Mesothelial cell of epicardium (in vitro differentiated cells): ENCODE measurements around the gene APBA1. TPM values are rescaled to one million over a fixed set of nuclear protein-coding genes. Genes with fewer than 3 reads are reported as not detected.

ENCODE experiments used
- DNase-seq, 2 experiments: peaks; one replicate each; pipeline ENCODE4 v3.0.0; 2021; ENCODE audit warnings: low spot score in 2 of 2; ENCODE audit not compliant: unreplicated experiment in 2 of 2
- H3K27ac Mint-ChIP-seq: 2 replicates; pipeline ENCODE4 v1.8.0; 2021; ENCODE audit warnings: mixed read lengths
- H3K27me3 Mint-ChIP-seq: 2 replicates; pipeline ENCODE4 v1.8.0; 2021; ENCODE audit warnings: low read depth, mixed read lengths
- H3K36me3 Mint-ChIP-seq: 2 replicates; pipeline ENCODE4 v1.8.0; 2021; ENCODE audit warnings: mixed read lengths
- H3K4me1 Mint-ChIP-seq: 2 replicates; pipeline ENCODE4 v1.8.0; 2021; ENCODE audit warnings: mixed read lengths
- H3K4me3 Mint-ChIP-seq: 2 replicates; pipeline ENCODE4 v1.8.0; 2021; ENCODE audit warnings: mild to moderate bottlenecking, moderate library complexity, mixed read lengths
- H3K9me3 Mint-ChIP-seq: 2 replicates; pipeline ENCODE4 v1.8.0; 2021; ENCODE audit warnings: mixed read lengths
- CTCF ChIP-seq: fragments of 200-600 bp; sonication (generic); IDR thresholded peaks from one replicate; pipeline ENCODE4 v1.5.0; 2021; ENCODE audit warnings: antibody characterized with exemption; ENCODE audit not compliant: unreplicated experiment
- total RNA-seq: library from RNA; stranded (reverse); gene quantifications from 3 replicates; pipeline ENCODE4 v1.2.1, GENCODE V29; 2021

The APBA1 gene
- total RNA-seq, 1 donor from 2014 or later, result 18.4 TPM

GRCh38 chr9:69678843-69679538, 6.8 kb upstream of the APBA1 start:
- no peak overlapping the region for H3K27ac Mint-ChIP-seq
- no peaks in the 10 kb centered on the region for H3K36me3 Mint-ChIP-seq
- no peak overlapping the region for H3K4me3 Mint-ChIP-seq
- peaks cover 27% of the 10 kb centered on the region for H3K4me1 Mint-ChIP-seq
- no peak for TF ChIP-seq CTCF
- no peak for DNase-seq
- H3K9me3 Mint-ChIP-seq, result no peaks in the 10 kb centered on the region
- no peaks in the 10 kb centered on the region for H3K27me3 Mint-ChIP-seq

- H3K9me3 Mint-ChIP-seq, result no peaks in the 10 kb centered on the region
- H3K27me3 Mint-ChIP-seq, result no peaks in the 10 kb centered on the region
- no peaks in the 10 kb centered on the region for H3K36me3 Mint-ChIP-seq
- no peak overlapping the region for H3K4me3 Mint-ChIP-seq
- no peak overlapping the region for H3K27ac Mint-ChIP-seq
- no peak for TF ChIP-seq CTCF
- peaks cover 36% of the 10 kb centered on the region for H3K4me1 Mint-ChIP-seq
- DNase-seq, result no peak
Measured at GRCh38 chr9:69677931-69678330, 5.8 kb upstream of the APBA1 start.

- H3K27ac Mint-ChIP-seq, result peak overlapping the region; percentile 87
- no peaks in the 10 kb centered on the region for H3K9me3 Mint-ChIP-seq
- DNase-seq, result no peak
- no peak overlapping the region for H3K4me3 Mint-ChIP-seq
- H3K27me3 Mint-ChIP-seq, result no peaks in the 10 kb centered on the region
- no peak for TF ChIP-seq CTCF
- peaks cover 50% of the 10 kb centered on the region for H3K4me1 Mint-ChIP-seq
- H3K36me3 Mint-ChIP-seq, result no peaks in the 10 kb centered on the region
Measured at GRCh38 chr9:69675563-69675962, 3.4 kb upstream of the APBA1 start.

GRCh38 chr9:69674716-69675438, 2.7 kb upstream of the APBA1 start:
- Mint-ChIP-seq H3K9me3 (no peaks in the 10 kb centered on the region), H3K4me1 (peaks cover 54% of the 10 kb centered on the region), H3K27ac (peak overlapping the region; percentile 88), H3K27me3 (no peaks in the 10 kb centered on the region), H3K4me3 (peak overlapping the region; percentile 27), H3K36me3 (no peaks in the 10 kb centered on the region)
- no peak for TF ChIP-seq CTCF
- DNase-seq, result no peak

- H3K4me3 Mint-ChIP-seq, result peak overlapping the region; percentile 39
- no peak for TF ChIP-seq CTCF
- no peaks in the 10 kb centered on the region for H3K9me3 Mint-ChIP-seq
- DNase-seq, result no peak
- peak overlapping the region; percentile 88 for H3K27ac Mint-ChIP-seq
- no peaks in the 10 kb centered on the region for H3K27me3 Mint-ChIP-seq
- no peaks in the 10 kb centered on the region for H3K36me3 Mint-ChIP-seq
- peaks cover 48% of the 10 kb centered on the region for H3K4me1 Mint-ChIP-seq
Measured at GRCh38 chr9:69674112-69674685, 2.0 kb upstream of the APBA1 start.
